GM10266 (cell line): Measurements from ENCODE around the gene GRAMD4.

Source experiments
- DNase-seq: peaks from one replicate; pipeline ENCODE4 v3.0.0; 2012; ENCODE audit errors: extremely low spot score
- TF ChIP-seq, protein P1 (sequence below): IDR thresholded peaks from 2 replicates; pipeline ENCODE4 v1.5.1; 2012; ENCODE audit warnings: mild to moderate bottlenecking, low read depth; ENCODE audit not compliant: control insufficient read depth, insufficient read depth; ENCODE audit errors: missing control alignments

Gene GRAMD4

DNA sequence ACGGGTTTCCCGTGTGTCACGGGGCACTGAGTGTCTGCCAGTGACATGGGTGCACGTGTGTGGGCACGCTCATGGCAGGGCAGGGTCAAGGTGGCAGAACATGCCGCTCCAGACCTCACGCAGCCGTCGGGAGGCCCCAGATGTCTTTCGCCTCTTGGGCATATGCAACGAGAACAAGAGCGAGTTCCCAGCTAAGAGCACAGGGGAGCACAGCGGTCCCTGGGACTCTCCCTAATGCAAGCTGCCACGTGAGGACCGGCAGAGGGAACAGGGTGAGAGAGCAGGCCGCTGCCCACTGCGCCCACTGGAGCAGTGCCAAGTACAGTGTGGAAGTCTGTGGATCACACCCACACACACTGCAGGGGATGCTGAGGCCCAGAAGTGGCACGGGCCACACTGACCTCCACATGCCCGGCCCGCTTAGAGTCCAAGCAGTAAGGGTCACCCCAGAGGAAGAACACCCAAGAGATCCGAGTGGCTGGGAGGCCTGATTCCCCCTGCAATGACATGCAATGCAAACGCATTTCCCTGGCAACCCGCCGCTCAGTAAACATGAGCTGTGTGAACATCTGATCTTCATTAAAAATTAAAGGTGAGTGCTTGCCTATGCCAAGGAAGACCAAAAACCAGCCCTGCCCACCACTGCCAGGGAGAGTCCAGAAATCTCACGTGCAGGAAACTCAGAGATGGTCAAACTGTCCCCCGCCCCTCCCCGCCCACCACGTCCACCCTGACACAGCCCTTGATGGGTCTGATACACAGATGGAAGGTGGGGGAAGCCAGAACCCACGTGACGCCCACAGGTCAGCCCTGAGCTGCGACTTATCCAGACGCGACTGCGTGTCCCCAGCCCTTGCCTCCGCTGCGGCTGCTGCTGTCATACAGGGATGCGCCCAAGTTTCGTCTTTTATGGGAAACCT lies 106.1 kb downstream of the GRAMD4 start:
- TF ChIP-seq, protein P1, sequence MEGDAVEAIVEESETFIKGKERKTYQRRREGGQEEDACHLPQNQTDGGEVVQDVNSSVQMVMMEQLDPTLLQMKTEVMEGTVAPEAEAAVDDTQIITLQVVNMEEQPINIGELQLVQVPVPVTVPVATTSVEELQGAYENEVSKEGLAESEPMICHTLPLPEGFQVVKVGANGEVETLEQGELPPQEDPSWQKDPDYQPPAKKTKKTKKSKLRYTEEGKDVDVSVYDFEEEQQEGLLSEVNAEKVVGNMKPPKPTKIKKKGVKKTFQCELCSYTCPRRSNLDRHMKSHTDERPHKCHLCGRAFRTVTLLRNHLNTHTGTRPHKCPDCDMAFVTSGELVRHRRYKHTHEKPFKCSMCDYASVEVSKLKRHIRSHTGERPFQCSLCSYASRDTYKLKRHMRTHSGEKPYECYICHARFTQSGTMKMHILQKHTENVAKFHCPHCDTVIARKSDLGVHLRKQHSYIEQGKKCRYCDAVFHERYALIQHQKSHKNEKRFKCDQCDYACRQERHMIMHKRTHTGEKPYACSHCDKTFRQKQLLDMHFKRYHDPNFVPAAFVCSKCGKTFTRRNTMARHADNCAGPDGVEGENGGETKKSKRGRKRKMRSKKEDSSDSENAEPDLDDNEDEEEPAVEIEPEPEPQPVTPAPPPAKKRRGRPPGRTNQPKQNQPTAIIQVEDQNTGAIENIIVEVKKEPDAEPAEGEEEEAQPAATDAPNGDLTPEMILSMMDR, result no peak
- no peak for DNase-seq

DNA sequence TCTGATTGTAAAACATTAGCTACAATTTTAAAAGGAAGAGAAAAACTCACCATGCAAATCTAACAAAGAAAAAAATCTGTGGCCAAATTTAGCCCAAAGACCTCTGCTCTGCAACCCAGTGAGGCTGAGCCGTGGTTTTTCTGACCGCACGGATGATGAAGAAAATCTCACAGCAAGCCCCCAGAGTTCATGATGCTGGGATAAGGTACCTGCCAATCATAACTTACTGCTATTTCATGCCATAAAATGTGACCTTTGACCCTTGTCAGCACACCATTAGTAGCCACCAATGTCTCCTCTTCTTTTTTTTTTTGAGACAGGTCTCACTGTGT lies 106.8 kb downstream of the GRAMD4 start:
- TF ChIP-seq, protein P1, result no peak
- no peak for DNase-seq

DNA sequence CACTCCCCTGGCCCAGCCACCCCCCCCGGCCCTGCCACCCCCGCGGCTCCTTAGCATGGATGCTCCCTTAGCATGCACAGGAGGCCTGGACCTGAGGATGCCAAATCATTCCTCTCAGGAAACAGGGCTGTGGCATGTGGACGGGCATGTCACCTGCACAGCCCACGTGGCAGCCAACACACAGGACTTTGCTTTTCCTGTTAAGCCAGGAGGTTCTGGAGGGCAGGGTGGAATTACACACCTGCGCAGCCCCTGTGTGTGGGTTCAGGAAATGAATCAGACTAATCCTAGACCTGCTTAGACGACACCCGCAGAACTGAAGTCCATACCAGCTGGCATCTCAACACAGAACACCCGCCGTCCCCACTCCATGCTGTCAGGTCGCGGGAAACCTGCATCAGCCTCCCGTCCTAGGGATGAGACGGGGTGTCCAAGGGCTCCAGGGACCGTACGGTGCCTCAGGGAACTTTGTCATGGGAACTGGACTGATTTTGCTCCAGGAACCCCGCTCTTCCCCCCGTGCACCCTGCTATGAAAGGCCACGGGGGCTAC lies 107.7 kb downstream of the GRAMD4 start:
- DNase-seq, result no peak

DNA sequence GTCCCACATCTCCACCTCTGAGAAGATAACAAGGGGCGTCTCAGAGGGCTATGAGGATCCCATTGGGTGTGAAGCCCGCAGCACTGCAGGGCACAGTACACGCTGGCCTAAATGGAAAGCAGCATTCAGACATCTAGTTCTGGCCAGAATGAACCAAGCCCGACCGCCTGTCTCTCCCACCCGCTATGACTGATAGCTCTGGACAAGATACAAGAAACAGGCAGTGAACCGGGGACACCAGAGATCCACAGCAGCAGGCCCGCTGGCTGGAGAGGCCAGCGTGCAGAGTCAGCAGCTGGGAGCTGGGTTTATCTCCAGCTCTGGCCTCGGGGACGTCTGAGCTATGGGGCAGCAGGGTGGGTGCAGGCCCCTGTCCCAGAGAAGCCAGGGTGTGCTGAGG lies 108.3 kb downstream of the GRAMD4 start:
- DNase-seq, result no peak
- TF ChIP-seq, protein P1, result no peak

More for the DNA sequence above, 107.7 kb downstream of the GRAMD4 start:
- TF ChIP-seq, protein P1, result no peak
